Measurements from ENCODE around the gene MCOLN3.
"Not testable (repeated sequence)": the region's sequence is repeated elsewhere in the genome, so short reads cannot be mapped to it uniquely, and the experiment has no call there.

The MCOLN3 gene

DNA sequence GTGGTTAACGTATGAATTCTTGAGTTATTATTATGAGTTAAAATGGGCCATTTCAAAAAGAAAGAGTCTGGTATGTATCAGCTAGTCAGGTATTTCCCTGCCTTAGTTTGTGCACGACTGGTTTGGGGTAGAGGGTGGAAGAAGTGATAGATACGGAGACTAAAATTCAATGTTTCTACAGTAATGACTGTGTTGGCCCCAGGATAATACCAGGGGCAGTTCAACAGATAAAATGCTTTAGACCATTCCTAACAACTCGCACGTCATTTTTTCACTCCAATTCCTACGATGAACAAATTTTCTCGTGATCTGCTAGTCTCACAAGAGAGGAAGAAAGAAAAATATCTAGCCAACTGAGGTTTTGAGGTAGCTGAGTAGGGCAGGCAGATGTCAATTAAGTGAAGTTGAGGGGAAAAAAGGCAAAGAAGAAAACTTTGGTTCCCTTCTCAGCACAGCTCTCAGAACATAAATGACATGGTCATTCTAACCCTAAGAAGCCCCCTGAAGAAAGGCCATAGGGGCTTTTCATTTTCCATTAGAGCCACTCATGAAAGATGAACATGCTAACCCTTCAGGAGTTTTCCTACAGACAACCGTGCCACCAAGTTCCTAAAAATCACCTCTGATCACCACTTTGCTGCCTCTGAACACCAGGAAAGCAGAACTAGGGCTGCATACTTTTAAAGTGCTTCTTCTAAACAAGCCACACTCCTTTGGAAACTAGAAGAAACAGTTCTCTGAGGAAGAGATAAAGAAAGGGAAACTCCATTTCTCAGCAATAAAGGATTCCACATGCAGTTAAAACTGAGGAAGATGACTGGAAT, 57.0 kb downstream of the MCOLN3 start:
- no peak for DNase-seq (ENCODE audit: low spot score)

- DNase-seq (ENCODE audit: low spot score): no peak
Measured at GRCh38 chr1:84988588-84988987, 59.7 kb downstream of the MCOLN3 start.

DNA sequence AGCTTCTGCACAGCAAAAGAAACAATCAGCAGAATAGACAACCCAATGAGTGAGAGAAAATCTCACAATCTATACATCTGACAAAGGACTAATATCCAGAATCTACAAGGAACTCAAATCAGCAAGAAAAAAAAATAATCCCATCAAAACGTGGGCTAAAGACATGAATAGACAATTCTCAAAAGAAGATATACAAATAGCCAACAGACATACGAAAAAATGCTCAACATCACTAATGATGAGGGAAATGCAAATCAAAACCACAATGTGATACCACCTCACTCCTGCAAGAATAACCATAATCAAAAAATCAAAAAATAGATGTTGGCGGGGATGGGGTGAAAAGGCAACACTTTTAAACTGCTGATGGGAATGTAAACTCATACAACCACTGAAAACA, 61.7 kb downstream of the MCOLN3 start:
- DNase-seq (ENCODE audit: low spot score): not testable (repeated sequence)

DNA sequence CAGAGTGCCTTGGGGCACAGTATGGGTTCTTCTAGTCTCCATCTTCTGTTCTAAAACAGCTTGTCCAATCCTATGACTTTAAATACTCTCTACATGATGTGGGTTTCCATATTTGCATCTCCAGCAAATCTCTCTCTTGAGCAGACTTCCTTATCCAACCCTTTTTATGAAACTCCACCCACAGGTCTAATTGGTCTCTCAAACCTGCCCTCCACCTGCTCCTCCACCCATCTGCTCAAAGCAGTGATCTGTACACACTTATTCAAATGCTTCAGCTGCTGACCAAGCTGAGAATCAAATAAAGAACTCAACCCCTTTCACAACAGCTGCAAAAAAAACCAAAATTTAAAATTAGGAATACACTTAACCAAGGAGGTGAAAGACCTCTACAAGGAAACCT, 62.9 kb downstream of the MCOLN3 start:
- DNase-seq (ENCODE audit: low spot score): no peak

GRCh38 chr1:84982395-84982794, 65.9 kb downstream of the MCOLN3 start:
- DNase-seq (ENCODE audit: low spot score): no peak

GRCh38 chr1:84975035-84975434, 73.3 kb downstream of the MCOLN3 start:
- no peak for DNase-seq (ENCODE audit: low spot score)

GRCh38 chr1:84973498-84974334, 74.6 kb downstream of the MCOLN3 start:
- DNase-seq (ENCODE audit: low spot score): no peak

- no peak for DNase-seq (ENCODE audit: low spot score)
Measured at GRCh38 chr1:84972377-84972987, 75.8 kb downstream of the MCOLN3 start.

DNA sequence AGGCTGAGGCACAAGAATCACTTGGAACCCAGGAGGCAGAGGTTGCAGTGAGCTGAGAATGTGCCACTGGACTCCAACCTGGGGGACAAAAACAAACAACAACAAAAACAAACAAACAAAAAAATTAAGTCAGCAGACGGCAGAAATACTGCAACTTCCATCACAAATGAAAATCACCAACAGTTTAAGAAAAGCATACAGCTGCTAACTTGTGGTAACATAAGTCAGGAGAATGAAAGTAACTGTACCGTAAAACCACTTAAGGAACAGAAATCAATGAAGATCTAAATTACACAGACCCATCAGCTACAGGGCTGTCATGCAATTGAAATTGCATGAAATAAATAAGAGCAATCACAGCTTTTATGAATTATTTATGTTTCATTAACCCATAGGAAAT, 76.3 kb downstream of the MCOLN3 start:
- DNase-seq (ENCODE audit: low spot score): no peak

- no peak for DNase-seq (ENCODE audit: low spot score)
Measured at GRCh38 chr1:84969489-84970250, 78.6 kb downstream of the MCOLN3 start.

DNA sequence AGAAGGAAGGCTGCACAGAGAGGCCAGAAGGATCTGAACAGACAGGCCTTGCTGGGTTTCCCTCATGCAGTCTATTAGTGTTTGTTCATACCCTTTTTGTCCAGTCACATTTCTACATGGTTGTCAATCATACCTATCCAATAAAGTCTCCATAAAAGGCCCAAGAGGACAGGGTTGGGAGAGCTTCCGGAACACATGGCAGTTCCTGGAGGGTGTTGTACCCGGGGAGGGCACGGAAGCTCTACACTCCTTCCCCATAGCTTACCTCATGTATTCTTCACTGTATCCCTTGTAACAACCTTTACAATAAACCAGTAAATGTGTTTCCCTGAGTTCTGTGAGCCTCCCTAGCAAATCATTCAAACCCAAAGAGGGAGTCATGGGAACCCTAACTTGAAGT, 79.4 kb downstream of the MCOLN3 start:
- DNase-seq (ENCODE audit: low spot score): no peak

DNA sequence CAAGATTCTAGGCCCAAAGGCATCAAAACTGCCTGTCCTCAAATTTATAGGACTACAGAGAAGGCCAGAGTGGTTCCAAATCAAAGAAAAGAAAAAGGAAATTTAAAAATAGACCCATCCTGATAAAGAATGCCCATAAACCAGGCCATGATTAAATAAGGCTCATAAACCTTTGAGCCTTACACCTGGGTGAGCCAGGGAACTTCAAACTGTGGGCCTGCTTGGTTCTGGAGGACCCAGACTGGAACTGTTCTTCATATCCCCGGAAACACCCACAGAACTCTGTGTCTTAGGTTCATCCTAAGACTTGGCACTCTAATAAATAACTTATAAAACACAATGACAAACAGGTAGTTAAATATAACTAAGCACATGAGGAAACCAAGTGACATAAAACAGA, 80.2 kb downstream of the MCOLN3 start:
- no peak for DNase-seq (ENCODE audit: low spot score)
